Fibroblast of mammary gland (primary cell): ENCODE data around the gene TSPY3.
"Not testable (repeated sequence)": the region's sequence is repeated elsewhere in the genome, so short reads cannot be mapped to it uniquely, and the experiment has no call there.

Experiments used
- DNase-seq: peaks from one replicate; pipeline ENCODE4 v3.0.0-alpha.2; 2010; ENCODE audit warnings: low read depth
- H3K4me3 ChIP-seq: 2 replicates; pipeline ENCODE4 v1.5.1; 2011; ENCODE audit warnings: low read depth, mild to moderate bottlenecking, low read length, moderate library complexity; ENCODE audit not compliant: control insufficient read depth

TSPY3 gene, protein sequence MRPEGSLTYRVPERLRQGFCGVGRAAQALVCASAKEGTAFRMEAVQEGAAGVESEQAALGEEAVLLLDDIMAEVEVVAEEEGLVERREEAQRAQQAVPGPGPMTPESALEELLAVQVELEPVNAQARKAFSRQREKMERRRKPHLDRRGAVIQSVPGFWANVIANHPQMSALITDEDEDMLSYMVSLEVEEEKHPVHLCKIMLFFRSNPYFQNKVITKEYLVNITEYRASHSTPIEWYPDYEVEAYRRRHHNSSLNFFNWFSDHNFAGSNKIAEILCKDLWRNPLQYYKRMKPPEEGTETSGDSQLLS

GRCh38 chrY:9398121-9398520 is at the start of gene TSPY3:
Gene TSPY3, plus strand, starts transcription at chrY:9398421. Its CDS starts 46 bp downstream, at chrY:9398467.
- not testable (repeated sequence) for DNase-seq, H3K4me3 ChIP-seq

- not testable (repeated sequence) for DNase-seq, H3K4me3 ChIP-seq
Observed at GRCh38 chrY:9357497-9357896, 40.7 kb upstream of the TSPY3 start, which contains the start of gene TSPY8. Gene TSPY8, plus strand, starts transcription at chrY:9357797. Its CDS starts 46 bp downstream, at chrY:9357843.

DNA sequence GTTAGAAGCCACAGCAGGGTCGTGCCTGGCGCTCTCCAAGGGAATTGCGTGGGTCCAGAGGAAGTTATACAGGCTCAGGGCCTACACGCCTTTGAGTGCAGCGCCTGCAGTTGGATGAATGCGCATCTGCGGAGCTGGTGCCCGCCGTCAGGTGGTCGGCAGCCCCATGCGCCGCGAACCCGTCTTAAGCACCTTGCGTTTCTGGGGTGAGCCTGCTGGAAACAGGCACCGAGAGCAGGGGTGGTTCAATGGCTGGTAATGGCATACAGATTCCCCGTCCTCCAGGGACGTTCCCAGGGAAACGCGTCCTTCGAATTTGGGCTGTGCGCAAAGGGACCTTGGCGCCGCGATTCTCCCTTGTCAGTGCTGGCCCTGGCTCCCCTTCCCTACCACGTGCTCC is 1.7 kb upstream of the TSPY3 start:
- not testable (repeated sequence) for DNase-seq, H3K4me3 ChIP-seq
